H1 (cell line): ENCODE data around the gene CDH10. TPM values are rescaled to one million over a fixed set of nuclear protein-coding genes. Genes with fewer than 3 reads are reported as not detected.

Source experiments
- CTCF ChIA-PET: fragments of 300-600 bp; sonication (Branson Sonifier 250); formaldehyde crosslinking; loops from one replicate; lab custom pipeline; 2021; ENCODE audit not compliant: partially characterized antibody; lab: Charles Lee
- POLR2A ChIA-PET: fragments of 300-600 bp; sonication (Branson Sonifier 250); formaldehyde crosslinking; loops from one replicate; lab custom pipeline; 2021; ENCODE audit warnings: inconsistent platforms; ENCODE audit not compliant: partially characterized antibody; lab: Charles Lee
- DNase-seq, 2 experiments: peaks; one replicate each; pipeline versions ENCODE4 v3.0.0 to v3.0.0-alpha.2; 2010 to 2022; ENCODE audit warnings: low spot score in 2 of 2, low read depth in 1 of 2, mixed read lengths in 1 of 2
- FAIRE-seq: peaks from 2 replicates; lab custom pipeline; 2011; peaks lifted over from hg19 to GRCh38; lab: Jason Lieb, UNC
- H2AFZ ChIP-seq: 2 replicates; pipeline ENCODE4 v1.8.1; 2012; ENCODE audit warnings: low read length, inconsistent platforms
- H2AK5ac ChIP-seq: 2 replicates; pipeline ENCODE4 v1.6.1; 2013; ENCODE audit warnings: low read depth, low read length
- H2BK120ac ChIP-seq: replicated peaks from 2 replicates; pipeline ENCODE3; 2013; ENCODE audit warnings: low read depth, low read length, inconsistent platforms
- H2BK12ac ChIP-seq: 2 replicates; pipeline ENCODE4 v1.6.1; 2013; ENCODE audit warnings: low read depth, low read length
- H2BK15ac ChIP-seq: 2 replicates; pipeline ENCODE4 v1.6.1; 2013; ENCODE audit warnings: low read length
- H2BK20ac ChIP-seq: 2 replicates; pipeline ENCODE4 v1.6.1; 2013; ENCODE audit warnings: low read length
- H2BK5ac ChIP-seq: 2 replicates; pipeline ENCODE4 v1.6.1; 2013; ENCODE audit warnings: low read depth, low read length
- H3K14ac ChIP-seq: 2 replicates; pipeline ENCODE4 v1.6.1; 2013; ENCODE audit warnings: inconsistent platforms; ENCODE audit not compliant: insufficient read length
- H3K18ac ChIP-seq: 2 replicates; pipeline ENCODE4 v1.6.1; 2013; ENCODE audit warnings: low read length; ENCODE audit errors: extremely low read depth
- H3K23ac ChIP-seq: 2 replicates; pipeline ENCODE4 v1.6.1; 2013; ENCODE audit warnings: inconsistent platforms; ENCODE audit not compliant: insufficient read length
- H3K23me2 ChIP-seq: 2 replicates; pipeline ENCODE4 v1.6.1; 2013; ENCODE audit warnings: low read depth, low read length
- H3K27ac ChIP-seq: 2 replicates; pipeline ENCODE4 v1.6.1; 2011; ENCODE audit warnings: low read depth, low read length, inconsistent platforms
- H3K27me3 ChIP-seq, 4 experiments: replicated peaks in 1 of 4; 1 replicate in 1 of 4; 2 replicates in 3 of 4; pipeline versions ENCODE4 v1.6.1 to v1.8.1; 2011 to 2013; ENCODE audit warnings: low read length in 3 of 4, mild to moderate bottlenecking in 3 of 4, inconsistent platforms in 2 of 4, mixed read lengths in 2 of 4, moderate library complexity in 1 of 4; ENCODE audit not compliant: control insufficient read depth in 3 of 4, insufficient read depth in 3 of 4; ENCODE audit errors: extremely low read depth in 1 of 4
- H3K36me3 ChIP-seq, 4 experiments: 2 replicates each; pipeline versions ENCODE4 v1.6.1 to v1.8.1; 2011 to 2013; ENCODE audit warnings: mild to moderate bottlenecking in 4 of 4, low read length in 3 of 4, moderate library complexity in 2 of 4, control low read depth in 1 of 4, inconsistent platforms in 1 of 4; ENCODE audit not compliant: insufficient read depth in 4 of 4, control insufficient read depth in 2 of 4
- H3K4ac ChIP-seq: replicated peaks from 2 replicates; pipeline ENCODE3; 2013; ENCODE audit warnings: low read length, low read depth, mixed read lengths, inconsistent platforms; ENCODE audit not compliant: insufficient read length
- H3K4me1 ChIP-seq, 4 experiments: replicated peaks in 1 of 4; 1 replicate in 1 of 4; 2 replicates in 3 of 4; pipeline versions ENCODE4 v1.6.1 to v1.8.1; 2011 to 2013; ENCODE audit warnings: low read length in 3 of 4, inconsistent platforms in 2 of 4, mixed read lengths in 1 of 4; ENCODE audit not compliant: insufficient read depth in 4 of 4, control insufficient read depth in 3 of 4
- H3K4me2 ChIP-seq, 2 experiments: 2 replicates each; pipeline versions ENCODE4 v1.6.1 to v1.8.1; 2011 to 2013; ENCODE audit warnings: low read depth in 2 of 2, low read length in 2 of 2, control low read depth in 1 of 2, inconsistent platforms in 1 of 2, mild to moderate bottlenecking in 1 of 2; ENCODE audit not compliant: insufficient read depth in 1 of 2
- H3K4me3 ChIP-seq, 4 experiments: fragments of 200-600, 300-600 bp in 1 of 4; sonication (generic), shearing (Covaris generic), sonication (Bioruptor Twin) in 1 of 4; 2 replicates each; pipeline versions ENCODE4 v1.5.1 to v1.8.1; 2011 to 2016; ENCODE audit warnings: low read length in 4 of 4, low read depth in 3 of 4, control low read depth in 2 of 4, inconsistent platforms in 2 of 4, mild to moderate bottlenecking in 2 of 4, mixed read lengths in 1 of 4, moderate library complexity in 1 of 4; ENCODE audit not compliant: insufficient read depth in 2 of 4; ENCODE audit errors: extremely low read depth in 1 of 4
- H3K56ac ChIP-seq: replicated peaks from 2 replicates; pipeline ENCODE3; 2013; ENCODE audit warnings: low read depth, mild to moderate bottlenecking, mixed read lengths, low read length, inconsistent platforms; ENCODE audit not compliant: insufficient read length
- H3K79me1 ChIP-seq: 2 replicates; pipeline ENCODE4 v1.6.1; 2013; ENCODE audit warnings: low read depth, low read length, control low read depth
- H3K79me2 ChIP-seq, 2 experiments: 2 replicates each; pipeline versions ENCODE4 v1.6.1 to v1.8.1; 2012 to 2013; ENCODE audit warnings: low read length in 2 of 2, mild to moderate bottlenecking in 2 of 2, inconsistent platforms in 1 of 2; ENCODE audit not compliant: insufficient read depth in 2 of 2, control insufficient read depth in 1 of 2
- H3K9ac ChIP-seq, 4 experiments: replicated peaks in 1 of 4; 1 replicate in 1 of 4; 2 replicates in 3 of 4; pipeline versions ENCODE4 v1.6.1 to v1.8.1; 2011 to 2013; ENCODE audit warnings: low read depth in 3 of 4, low read length in 3 of 4, control low read depth in 2 of 4, mild to moderate bottlenecking in 2 of 4, moderate library complexity in 2 of 4, inconsistent platforms in 1 of 4; ENCODE audit errors: extremely low read depth in 1 of 4
- H3K9me3 ChIP-seq, 2 experiments: 2 replicates each; pipeline versions ENCODE4 v1.6.1 to v1.8.1; 2012 to 2013; ENCODE audit warnings: mild to moderate bottlenecking in 2 of 2, moderate library complexity in 2 of 2, control low read depth in 1 of 2, inconsistent platforms in 1 of 2, low read depth in 1 of 2, low read length in 1 of 2, mixed read lengths in 1 of 2; ENCODE audit not compliant: insufficient read depth in 2 of 2
- H4K20me1 ChIP-seq, 2 experiments: replicated peaks in 1 of 2; 2 replicates each; pipeline versions ENCODE3 to v1.8.1; 2011 to 2013; ENCODE audit warnings: inconsistent platforms in 2 of 2, low read length in 2 of 2, mild to moderate bottlenecking in 1 of 2; ENCODE audit not compliant: insufficient read depth in 2 of 2, control insufficient read depth in 1 of 2
- H4K5ac ChIP-seq: 2 replicates; pipeline ENCODE4 v1.6.1; 2013; ENCODE audit warnings: low read length, low read depth, mixed read lengths, inconsistent platforms; ENCODE audit not compliant: insufficient read length
- H4K8ac ChIP-seq: 2 replicates; pipeline ENCODE4 v1.8.0; 2013; ENCODE audit warnings: mild to moderate bottlenecking, moderate library complexity, low read length, inconsistent platforms; ENCODE audit not compliant: insufficient read depth; ENCODE audit errors: extremely low read depth
- H4K91ac ChIP-seq: replicated peaks from 2 replicates; pipeline ENCODE3; 2013; ENCODE audit warnings: low read length, mixed read lengths, inconsistent platforms; ENCODE audit not compliant: insufficient read length
- HDAC2 ChIP-seq, 2 experiments: fragments of 300-600 bp in 1 of 2; sonication (generic) in 1 of 2; IDR thresholded peaks; 2 replicates each; pipeline ENCODE4 v1.6.1; 2011 to 2012; ENCODE audit warnings: low read depth in 2 of 2, low read length in 2 of 2, mild to moderate bottlenecking in 2 of 2, moderate library complexity in 2 of 2, borderline replicate concordance in 1 of 2, inconsistent platforms in 1 of 2
- RBBP5 ChIP-seq: IDR thresholded peaks from 2 replicates; pipeline ENCODE4 v1.7.1; 2012; ENCODE audit warnings: low read depth, mild to moderate bottlenecking, inconsistent platforms, low read length, moderate library complexity, borderline replicate concordance
- SP1 ChIP-seq: IDR thresholded peaks from 2 replicates; pipeline ENCODE4 v1.6.1; 2011; ENCODE audit warnings: low read depth, low read length
- whole genome bisulfite sequencing, 2 experiments: shearing (Covaris generic) in 1 of 2; methylation state at CpG; one replicate each; pipeline versions ENCODE4 v1.1.6 to v1.1.7; 2013 to 2015; ENCODE audit warnings: low lambda C conversion rate in 2 of 2, mixed read lengths in 2 of 2, inconsistent platforms in 1 of 2, low coverage in 1 of 2, missing lambda C conversion rate in 1 of 2; ENCODE audit not compliant: insufficient replicate concordance in 2 of 2, insufficient coverage in 1 of 2, insufficient read length in 1 of 2; ENCODE audit errors: extremely low coverage in 1 of 2, missing lambda C conversion rate in 1 of 2; 5-methylcytosine and 5-hydroxymethylcytosine counted together
- polyA plus RNA-seq, 7 experiments: library from polyadenylated mRNA; depleted of rRNA in 3 of 7; stranded (reverse) in 5 of 7; unstranded in 2 of 7; fragments of >200 nt in 5 of 7; fragments of 200-250 nt in 2 of 7; gene quantifications; 1 replicate in 5 of 7; 2 replicates in 1 of 7; 4 replicates in 1 of 7; pipeline versions ENCODE4 v1.2.1 to v1.2.3, GENCODE V29; 2011 to 2013; ENCODE audit warnings: missing spikeins in 2 of 7, mixed read lengths in 2 of 7
- total RNA-seq: library from RNA; stranded (reverse); fragmentation: NEBNext Ultra II Directional; extraction: Animal tissue kit (Norgen Biotek cat#: 25700); gene quantifications from 2 replicates; pipeline ENCODE4 v1.2.1, GENCODE V29; 2021

Gene CDH10
- total and polyA plus RNA-seq, 2 of the 8 experiments (the other 6 are each of a cell fraction or from before 2014, with no cell fraction given) = 0.11 TPM; not detected in 1

GRCh38 chr5:24547132-24547531 lies 97.6 kb downstream of the CDH10 start:
- Histone ChIP-seq H3K4me3 (no peak overlapping the region), H3K27ac (no peak overlapping the region), H3K23ac (no peak overlapping the region), H3K27me3 (no peaks in the 10 kb centered on the region), H4K8ac (no peak overlapping the region), H3K79me1 (no peaks in the 10 kb centered on the region), H3K36me3 (no peaks in the 10 kb centered on the region), H2AK5ac (no peak overlapping the region), H2BK12ac (no peak overlapping the region), H4K20me1 (no peaks in the 10 kb centered on the region), H2BK120ac (no peak overlapping the region), H2BK20ac (no peak overlapping the region), H2BK15ac (no peak overlapping the region), H3K23me2 (no peaks in the 10 kb centered on the region; the same call in 1 of the 2 replicates), H3K4me2 (no peak overlapping the region), H3K9ac (no peak overlapping the region), H3K56ac (no peak overlapping the region), H3K14ac (no peak overlapping the region), H4K5ac (no peak overlapping the region), H3K79me2 (no peaks in the 10 kb centered on the region), H3K18ac (no peak overlapping the region), H3K4ac (no peak overlapping the region), H3K9me3 (no peaks in the 10 kb centered on the region), H2BK5ac (no peak overlapping the region), H3K4me1 (no peaks in the 10 kb centered on the region), H4K91ac (no peak overlapping the region), H2AFZ (no peak overlapping the region)
- TF ChIP-seq SP1 (no peak), RBBP5 (no peak), HDAC2 (IDR thresholded peaks at IDR 0.05; ENCODE audit: borderline replicate concordance in 1 of 2, low read depth in 2 of 2, low read length in 2 of 2) (no peak)
- no peak for DNase-seq
- ChIA-PET POLR2A (no interaction called here), CTCF (interaction anchor here (1.1 kb wide), 1 partner anchor 24 kb away, joined by 3 read pairs; no protein-coding TSS in a partner anchor)
- 89% methylated on average over 2 of the region's 2 CpGs; no CpG with 5 or more reads in 1 of the 2 experiments for WGBS, 2 experiments
- FAIRE-seq = no peak
